ENCODE results near the gene CYP26C1.

CYP26C1 gene
- 0 to 0.88 (median 0.04) reads per million in 17 experiments for total RNA-seq

- DNase-seq = no peak
Observed at GRCh38 chr10:93059975-93060886, at the start of gene CYP26C1. CYP26C1 (plus strand) TSS chr10:93060798; CDS start chr10:93061264, 466 bp downstream.

DNA sequence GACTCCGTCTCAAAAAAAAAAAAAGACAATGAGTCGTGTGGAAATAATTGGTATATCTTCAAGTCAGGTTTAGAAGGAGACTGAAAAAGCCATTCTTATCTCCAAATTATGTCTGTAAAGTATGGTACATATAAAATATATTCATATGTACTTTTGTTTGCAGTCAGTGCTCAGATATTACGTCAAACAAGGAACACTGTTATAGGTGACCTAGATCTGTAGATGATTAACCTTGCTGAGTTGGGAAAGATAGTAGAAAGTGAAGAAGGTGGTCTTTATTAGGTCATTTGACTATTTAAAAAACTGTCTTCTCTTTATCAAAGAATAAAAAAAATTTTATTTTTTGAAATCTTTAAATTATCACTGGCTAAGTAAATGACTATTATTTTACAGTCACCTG, 44.9 kb upstream of the CYP26C1 start:
- no peak for DNase-seq

DNA sequence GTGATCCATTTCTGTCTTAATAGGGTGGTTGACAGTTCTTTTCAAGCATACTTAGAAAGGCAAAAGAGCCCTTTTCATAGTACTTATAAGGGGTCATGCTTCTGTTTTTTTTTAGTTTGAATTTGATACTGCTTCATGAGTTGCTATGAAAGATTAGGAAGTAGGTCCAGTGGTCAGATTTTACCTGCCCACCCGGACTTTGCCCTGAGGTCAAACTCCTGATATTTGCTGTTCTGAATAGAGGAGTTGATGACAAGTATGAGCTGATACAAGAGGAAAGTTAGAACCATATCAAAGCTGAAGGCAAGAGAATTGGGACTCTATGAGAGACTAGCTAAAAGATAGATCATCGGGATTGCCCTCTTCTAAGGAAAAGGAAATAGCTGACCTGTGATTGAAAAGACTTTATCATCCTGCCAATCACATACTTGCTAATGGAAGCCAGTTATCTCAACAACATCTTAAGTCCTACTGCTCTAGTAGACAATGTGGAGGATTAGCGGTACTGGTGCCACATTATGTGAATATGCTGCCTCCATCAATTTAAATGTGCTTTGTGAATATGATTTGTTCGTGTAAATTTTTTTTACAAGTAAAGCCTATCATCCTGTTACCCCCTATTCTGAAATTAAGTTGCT, 37.5 kb upstream of the CYP26C1 start:
- no peak for DNase-seq

GRCh38 chr10:93026072-93026471, 34.5 kb upstream of the CYP26C1 start:
- no peak for DNase-seq

DNA sequence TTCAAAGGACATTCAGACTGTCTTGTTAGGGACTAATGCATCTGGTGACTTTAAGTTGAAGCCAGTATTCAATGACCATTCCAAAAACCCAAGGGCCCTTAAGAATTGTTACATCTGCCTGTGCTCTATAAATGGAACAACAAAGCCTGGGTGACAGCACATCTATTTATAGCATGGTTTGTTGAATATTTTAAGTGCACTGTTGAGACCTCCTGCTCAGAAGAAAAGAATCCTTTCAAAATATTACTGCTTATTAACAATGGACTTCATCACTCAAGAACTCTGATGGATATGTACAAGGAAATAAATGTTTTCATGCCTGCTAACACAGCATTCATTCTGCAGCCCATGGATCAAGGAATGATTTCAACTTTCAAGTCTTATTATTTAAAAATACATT, 33.1 kb upstream of the CYP26C1 start:
- no peak for DNase-seq

DNA sequence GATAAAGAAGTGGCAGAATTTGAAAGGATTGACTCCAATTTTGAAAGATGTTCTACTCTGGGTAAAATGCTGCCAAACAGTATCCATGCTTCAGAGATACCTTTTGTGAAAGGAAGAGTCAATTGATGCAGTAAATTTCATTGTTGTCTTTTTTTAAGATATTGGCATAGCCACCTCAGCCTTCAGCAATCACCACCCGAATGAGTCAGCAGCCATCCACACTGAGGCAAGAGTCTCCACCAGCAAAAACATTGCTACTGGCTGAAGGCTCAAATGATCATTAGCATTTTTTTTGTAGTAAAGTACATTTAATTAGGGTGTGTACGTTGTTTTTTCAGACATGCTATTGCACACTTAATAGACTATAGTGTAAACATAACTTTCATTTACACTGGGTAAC, 31.7 kb upstream of the CYP26C1 start:
- DNase-seq = no peak

- DNase-seq = no peak
Observed at GRCh38 chr10:93030409-93030808, 30.2 kb upstream of the CYP26C1 start.

DNA sequence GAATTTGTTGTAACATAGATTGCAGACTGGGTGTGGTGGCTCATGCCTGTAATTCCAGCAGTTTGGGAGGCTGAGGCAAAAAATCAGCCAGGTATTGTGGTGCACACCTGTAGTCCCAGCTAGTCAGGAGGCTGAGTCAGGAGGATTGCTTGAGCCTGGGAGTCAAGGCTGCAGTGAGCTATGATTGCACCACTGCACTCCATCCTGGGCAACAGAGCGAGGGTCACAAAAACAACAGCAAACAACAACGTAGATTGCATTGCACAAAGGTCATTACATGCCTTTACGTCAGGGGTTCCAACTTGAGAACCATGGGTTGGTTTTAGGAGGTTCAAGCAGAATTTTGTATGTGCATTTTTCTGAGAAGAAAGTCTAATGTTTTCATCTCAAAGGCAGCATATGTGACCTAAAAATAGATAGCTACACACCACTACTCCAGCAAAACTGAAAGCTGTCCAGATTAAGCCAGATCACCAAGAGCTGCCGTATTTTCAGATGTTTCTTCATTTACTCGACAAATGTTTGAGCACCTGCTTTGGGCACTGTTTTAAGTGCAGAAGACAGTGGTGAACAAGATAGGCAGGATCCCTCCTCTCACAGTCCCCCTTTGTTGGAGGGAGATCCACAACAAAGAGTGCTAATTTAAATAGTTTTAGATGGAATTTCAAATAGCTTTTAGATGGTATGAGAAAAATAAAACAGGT, 28.3 kb upstream of the CYP26C1 start:
- DNase-seq = no peak

DNA sequence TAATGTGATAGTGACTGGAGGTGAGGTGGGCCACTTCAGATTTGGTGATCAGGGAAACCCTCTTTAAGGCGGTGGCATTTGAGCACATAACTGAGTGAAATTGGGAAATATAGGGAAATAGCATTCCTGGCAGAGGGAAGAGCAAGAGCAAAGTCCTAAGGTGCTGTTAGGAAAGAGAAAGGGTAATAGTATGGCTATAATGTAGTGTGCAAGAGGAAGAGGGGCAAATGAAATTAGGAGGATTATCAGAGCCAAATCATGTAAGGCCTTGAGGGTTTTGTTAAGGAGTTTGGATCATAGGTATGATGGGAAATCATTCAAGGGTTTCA, 27.8 kb upstream of the CYP26C1 start:
- no peak for DNase-seq

- no peak for DNase-seq
Observed at GRCh38 chr10:93034426-93034825, 26.2 kb upstream of the CYP26C1 start.

GRCh38 chr10:93039110-93039509, 21.5 kb upstream of the CYP26C1 start:
- DNase-seq = no peak

DNA sequence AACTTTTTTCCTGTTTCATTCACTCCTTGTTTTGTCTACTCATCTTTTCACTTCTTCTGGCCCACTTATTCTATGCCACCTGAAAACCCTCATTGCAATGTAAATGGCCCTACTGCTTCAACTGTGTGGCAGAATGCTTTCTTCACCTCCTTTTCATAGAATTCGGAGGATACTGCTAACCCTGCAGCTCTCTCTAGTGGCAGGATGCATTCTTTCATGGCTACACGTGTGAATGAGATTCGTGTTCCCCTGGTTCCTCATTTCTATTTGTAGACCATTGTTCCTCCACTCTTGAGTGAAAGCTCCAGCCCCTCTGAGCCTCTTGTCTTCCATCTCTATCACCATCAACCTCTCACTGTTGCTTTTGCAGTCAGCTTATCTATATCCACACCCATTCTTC, 20.9 kb upstream of the CYP26C1 start:
- peak; percentile 27 to 49 (median 38) for DNase-seq

- DNase-seq = no peak
Observed at GRCh38 chr10:93054486-93054885, 6.1 kb upstream of the CYP26C1 start.

DNA sequence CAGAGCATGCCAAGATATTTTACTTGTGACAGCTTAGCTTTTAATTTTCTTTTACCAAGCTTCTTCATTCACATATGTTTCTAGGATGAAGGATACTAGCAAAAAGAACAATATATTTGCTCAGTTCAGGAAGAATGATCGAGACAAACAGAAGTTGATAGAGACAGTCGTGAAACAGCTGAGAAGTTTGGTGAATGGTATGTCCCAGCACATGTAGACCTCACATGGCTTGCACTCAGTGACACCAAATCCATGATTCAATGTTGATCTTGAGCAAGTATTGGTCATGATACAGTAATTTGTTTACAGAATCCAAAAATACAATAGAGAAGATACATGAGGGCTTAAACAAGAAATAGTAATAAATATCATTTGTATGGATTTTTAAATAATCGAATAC, 2.5 kb upstream of the CYP26C1 start:
- no peak for DNase-seq

- no peak for DNase-seq
Observed at GRCh38 chr10:93060887-93061593, 442 bp downstream of the CYP26C1 start.

DNA sequence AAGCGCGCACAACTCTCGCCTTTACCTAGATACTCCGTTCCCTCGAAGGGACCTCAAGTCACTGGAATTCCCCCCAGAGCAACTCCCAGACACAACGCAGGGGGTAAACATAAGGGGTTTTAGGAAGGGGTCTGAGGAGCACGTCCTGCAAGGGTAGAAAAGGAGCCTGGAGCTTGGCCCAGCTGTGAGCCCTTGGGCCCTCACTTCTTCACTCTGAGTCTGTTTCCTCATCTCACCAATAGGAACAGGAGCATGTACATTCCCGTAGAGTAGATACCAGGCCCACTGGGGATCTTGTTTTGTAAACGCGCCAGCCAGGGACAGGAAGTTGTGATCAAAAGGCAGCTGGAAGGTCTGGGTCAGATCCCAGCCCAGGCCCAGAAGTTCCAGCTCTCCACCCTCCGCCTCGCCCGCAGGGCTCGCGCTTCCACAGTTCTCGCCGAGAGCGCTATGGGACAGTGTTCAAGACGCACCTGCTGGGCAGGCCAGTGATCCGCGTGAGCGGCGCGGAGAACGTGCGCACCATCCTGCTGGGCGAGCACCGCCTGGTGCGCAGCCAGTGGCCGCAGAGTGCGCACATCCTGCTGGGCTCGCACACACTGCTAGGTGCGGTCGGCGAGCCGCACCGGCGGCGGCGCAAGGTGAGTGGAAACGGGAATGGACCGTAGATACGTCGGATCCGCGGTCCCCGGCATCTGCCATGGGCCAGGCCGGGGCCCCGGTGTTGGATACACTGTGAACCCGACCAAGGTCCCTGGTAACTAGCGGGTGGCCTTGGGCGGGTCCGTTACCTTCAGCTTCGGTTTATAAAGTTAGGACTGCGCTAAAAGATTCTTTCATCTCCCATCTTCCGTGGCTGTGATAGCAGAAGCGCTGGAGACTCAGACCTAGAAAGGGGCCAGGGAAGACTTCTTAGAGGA, 1.3 kb downstream of the CYP26C1 start:
- DNase-seq = no peak

- peak; percentile 45 to 82 (median 60) for DNase-seq
Observed at GRCh38 chr10:93062514-93063143, 2.0 kb downstream of the CYP26C1 start.

- no peak for DNase-seq
Observed at GRCh38 chr10:93063144-93063976, 2.8 kb downstream of the CYP26C1 start.

DNA sequence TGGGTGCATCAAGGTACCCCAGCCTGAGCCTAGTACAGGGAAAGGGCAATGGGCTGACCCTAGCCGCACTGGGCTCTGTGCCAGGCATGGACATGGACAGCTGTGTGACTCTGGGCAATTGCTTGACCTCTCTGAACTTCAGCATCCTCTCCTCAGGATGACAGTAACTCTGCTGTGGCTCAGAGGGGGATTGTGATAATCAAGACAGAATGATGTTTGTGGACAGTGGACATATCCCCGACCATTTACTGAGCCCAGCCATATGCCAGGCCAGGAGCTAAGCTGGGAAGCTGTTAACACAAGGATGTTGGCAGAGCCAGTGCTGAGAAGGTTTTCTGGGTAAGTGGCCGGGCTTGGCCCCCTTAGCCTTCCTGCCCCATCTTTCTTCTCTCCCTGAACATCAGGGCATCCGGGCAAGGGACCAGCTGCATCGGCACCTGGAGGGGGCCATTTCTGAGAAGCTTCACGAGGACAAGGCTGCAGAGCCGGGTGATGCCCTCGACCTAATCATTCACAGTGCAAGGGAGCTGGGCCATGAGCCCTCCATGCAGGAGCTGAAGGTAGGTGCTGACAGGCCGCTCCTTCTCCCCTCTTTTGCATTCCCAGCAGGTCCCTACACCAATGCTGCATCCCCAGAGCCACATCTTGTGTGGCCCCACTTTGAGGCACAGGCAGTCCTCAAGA, 3.5 kb downstream of the CYP26C1 start:
- DNase-seq = no peak

Measured in suppressor macrophage (primary cell).